Brain microvascular endothelial cell (primary cell): ENCODE measurements around the gene FAM32A.

ENCODE experiments used
- DNase-seq: peaks from one replicate; pipeline ENCODE4 v3.0.0-alpha.2; 2020
- H3K27ac ChIP-seq: fragments of 250-450 bp; sonication (Bioruptor Pico); 2 replicates; pipeline ENCODE4 v1.5.1; 2020; ENCODE audit warnings: mild to moderate bottlenecking, moderate library complexity
- H3K27me3 ChIP-seq: fragments of 250-450 bp; sonication (Bioruptor Pico); replicated peaks from 2 replicates; pipeline ENCODE4 v1.5.1; 2020; ENCODE audit warnings: mild to moderate bottlenecking
- H3K36me3 ChIP-seq: fragments of 250-450 bp; sonication (Bioruptor Pico); replicated peaks from 2 replicates; pipeline ENCODE4 v1.5.1; 2020; ENCODE audit warnings: mild to moderate bottlenecking
- H3K4me3 ChIP-seq: 2 replicates; pipeline ENCODE4 v1.5.1; 2011; ENCODE audit warnings: low read depth, mild to moderate bottlenecking, control low read depth, low read length, moderate library complexity
- CTCF ChIP-seq: IDR thresholded peaks from 2 replicates; pipeline ENCODE4 v1.5.1; 2011; ENCODE audit warnings: low read depth, mild to moderate bottlenecking, moderate library complexity, low read length, control low read depth, inconsistent platforms; ENCODE audit errors: missing control alignments
- in situ Hi-C: cut with HindIII; loops from 2 replicates; pipeline ENCODE4 v1.10.0; 2017; ENCODE audit warnings: low sequenced_read_pairs, low pct_ligation_motif_present

FAM32A gene

DNA sequence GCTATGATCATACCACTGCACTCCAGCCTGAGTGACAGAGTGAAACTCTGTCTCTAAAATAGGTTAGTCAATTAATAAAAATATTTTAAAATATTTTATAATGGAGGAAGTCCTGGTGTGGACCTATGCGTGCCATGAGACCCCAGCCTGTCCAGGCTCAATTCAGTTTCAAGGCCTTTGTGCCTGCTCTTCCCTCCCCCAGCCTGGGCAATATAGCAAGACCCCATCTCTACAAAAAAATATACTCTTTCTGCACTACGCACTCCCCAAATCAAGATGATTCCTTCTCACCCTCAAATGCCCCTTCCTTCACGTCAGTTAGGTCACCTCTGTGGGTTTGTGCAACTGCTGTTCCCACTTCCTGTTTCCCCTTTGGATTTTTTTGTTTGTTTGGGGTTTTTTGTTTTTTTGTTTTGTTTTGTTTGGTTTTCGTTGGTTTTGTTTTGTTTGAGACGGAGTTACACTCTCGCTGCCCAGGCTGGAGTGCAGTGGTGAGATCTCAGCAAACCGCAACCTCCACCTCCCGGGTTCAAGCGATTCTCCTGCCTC is 43.1 kb upstream of the FAM32A start:
- no peak for TF ChIP-seq CTCF
- no peak overlapping the region for H3K27ac ChIP-seq
- in situ Hi-C loops: no loop called here
- no peaks in the 10 kb centered on the region for H3K36me3 ChIP-seq
- H3K27me3 ChIP-seq: no peaks in the 10 kb centered on the region
- H3K4me3 ChIP-seq: no peak overlapping the region
- DNase-seq: no peak

DNA sequence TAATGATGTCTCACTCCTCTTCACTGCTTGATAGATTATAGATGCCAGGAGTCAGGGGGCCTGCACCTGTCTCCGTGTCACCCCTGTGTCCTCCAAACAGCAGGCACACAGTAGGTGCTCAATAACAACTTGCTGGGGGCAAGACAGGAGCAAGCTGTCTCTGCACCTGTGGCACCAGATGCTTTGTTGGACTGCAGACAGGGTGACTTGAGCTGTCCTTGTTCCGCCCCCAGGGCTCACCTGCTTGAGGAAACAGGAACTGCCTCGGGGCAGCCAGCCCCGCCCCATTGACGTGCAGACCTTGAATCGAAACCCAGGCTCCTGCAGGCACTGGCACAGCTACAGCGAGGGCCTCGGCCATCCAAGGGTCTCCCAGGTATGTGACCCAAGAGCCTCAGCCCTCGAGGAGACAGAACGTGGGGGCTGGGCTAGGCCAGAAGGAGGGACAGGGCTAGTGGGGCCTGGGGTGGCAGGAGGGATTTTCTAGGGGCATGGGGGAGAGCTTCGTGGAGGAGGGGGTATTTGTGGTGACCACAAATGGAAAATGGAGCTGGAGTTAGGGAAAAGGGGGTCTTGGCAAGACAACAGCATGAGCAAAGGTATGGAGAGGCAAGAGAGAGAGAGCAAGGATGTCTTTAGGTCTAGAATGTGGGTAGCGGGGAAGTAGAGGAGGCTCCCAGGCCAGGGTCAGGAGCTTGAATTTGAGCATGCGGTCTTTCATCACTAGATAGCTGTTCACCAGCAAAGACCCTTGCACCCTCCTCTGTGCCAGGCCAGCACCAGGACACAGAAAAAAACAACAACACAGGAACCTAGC is 41.6 kb upstream of the FAM32A start, which contains the start of gene HSH2D:
HSH2D (plus strand) TSS at position 287 of the 817 bp plus-strand sequence. CDS start 5,066 bp downstream, outside the sequence.
- H3K27ac ChIP-seq: no peak within 1 kb of the TSS
- no peak for TF ChIP-seq CTCF

GRCh38 chr19:16144216-16144581 is 41.0 kb upstream of the FAM32A start:
- H3K27me3 ChIP-seq: no peaks in the 10 kb centered on the region
- in situ Hi-C loops: no loop called here
- no peak overlapping the region for H3K4me3 ChIP-seq
- no peak for DNase-seq
- no peak overlapping the region for H3K27ac ChIP-seq
- no peak for TF ChIP-seq CTCF
- H3K36me3 ChIP-seq: no peaks in the 10 kb centered on the region

More for the DNA sequence above, 41.6 kb upstream of the FAM32A start, which contains the start of gene HSH2D:
- Histone ChIP-seq H3K27me3 (no peaks in the 10 kb centered on the region), H3K36me3 (no peaks in the 10 kb centered on the region), H3K4me3 (no peak within 1 kb of the TSS)
- DNase-seq: no peak
- in situ Hi-C loops: no loop called here

GRCh38 chr19:16146112-16146511 is 39.1 kb upstream of the FAM32A start:
- Histone ChIP-seq H3K27ac (no peak overlapping the region), H3K27me3 (no peaks in the 10 kb centered on the region), H3K4me3 (no peak overlapping the region), H3K36me3 (no peaks in the 10 kb centered on the region)
- no peak for TF ChIP-seq CTCF
- in situ Hi-C loops: no loop called here
- no peak for DNase-seq

GRCh38 chr19:16148443-16149229 is 36.6 kb upstream of the FAM32A start:
- Histone ChIP-seq H3K27me3 (no peaks in the 10 kb centered on the region), H3K4me3 (no peak overlapping the region), H3K27ac (no peak overlapping the region), H3K36me3 (no peaks in the 10 kb centered on the region)
- in situ Hi-C loops: no loop called here
- TF ChIP-seq CTCF: no peak
- DNase-seq: no peak
